Upper lobe of left lung (tissue), 4 donors: ENCODE data around the gene ABLIM2.

ENCODE experiments used
- CTCF ChIP-seq, 6 experiments: fragments of 450-650 bp in 4 of 6; fragments of 200-600 bp in 2 of 6; sonication (generic) in 2 of 6; IDR thresholded peaks; one replicate each; pipeline ENCODE4 v1.5.1; 2016 to 2019; ENCODE audit warnings: antibody characterized with exemption in 6 of 6
- POLR2A ChIP-seq, 4 donors: fragments of 450-650 bp; IDR thresholded peaks; one replicate each; pipeline ENCODE4 v1.5.1; 2016 to 2017; ENCODE audit warnings: antibody characterized with exemption in 4 of 4, mild to moderate bottlenecking in 2 of 4

DNA sequence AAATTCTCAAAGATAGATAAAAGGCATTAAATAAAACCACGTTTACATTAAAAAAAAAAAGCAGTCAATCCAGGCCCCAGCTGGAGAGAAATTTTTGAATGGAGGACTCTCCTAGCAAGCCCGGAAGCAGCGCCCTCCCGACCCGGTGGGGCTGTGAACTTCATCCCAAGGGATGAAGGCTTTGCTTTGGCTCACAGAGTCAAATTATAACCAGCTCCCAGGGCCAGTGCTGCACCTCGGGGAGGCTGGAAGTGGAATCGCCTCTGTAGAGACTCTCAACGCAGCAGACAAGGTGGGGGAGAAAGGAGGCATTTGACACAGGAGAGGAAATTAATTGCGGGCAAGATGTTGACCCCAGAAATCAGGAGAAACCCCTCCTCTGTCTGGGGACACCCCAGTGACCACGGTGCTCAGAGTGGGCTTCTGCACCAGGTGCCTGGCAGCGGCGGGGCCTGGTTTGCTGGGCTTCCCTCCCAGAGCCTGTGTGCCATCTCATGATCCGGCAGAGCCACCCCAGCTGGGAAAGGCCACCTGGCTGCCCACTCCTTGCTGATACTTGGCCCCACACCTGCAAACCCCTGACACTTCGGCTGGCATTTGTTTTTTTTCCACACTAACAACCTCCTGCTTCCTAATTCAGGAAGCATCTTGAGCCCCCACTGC, 71.7 kb downstream of the ABLIM2 start:
- TF ChIP-seq CTCF (IDR thresholded peaks at IDR 0.05) (no peak), POLR2A (IDR thresholded peaks at IDR 0.05) (no peak)
